Central memory CD4-positive, alpha-beta T cell (primary cell): ENCODE results near the gene AOC3.

Source experiments
- DNase-seq: peaks from one replicate; pipeline ENCODE4 v3.0.0; 2022
- total RNA-seq, 3 experiments: gene quantifications; one replicate each; lab custom pipeline; 2026; lab: John Stamatoyannopoulos, UW

Gene AOC3
- total RNA-seq, result 0.71 to 1.4 (median 1.2) reads per million in 3 experiments

- DNase-seq, result no peak
Observed at GRCh38 chr17:42850954-42851353, at the start of gene AOC3. Gene AOC3 (plus strand): TSS chr17:42851199. CDS start chr17:42851344, 145 bp downstream.

- DNase-seq, result no peak
Observed at GRCh38 chr17:42803074-42803883, 47.7 kb upstream of the AOC3 start.

- DNase-seq, result no peak
Observed at GRCh38 chr17:42804918-42805367, 46.1 kb upstream of the AOC3 start.

- no peak for DNase-seq
Observed at GRCh38 chr17:42806249-42806648, 44.8 kb upstream of the AOC3 start.

GRCh38 chr17:42809250-42809649 is 41.7 kb upstream of the AOC3 start:
- DNase-seq, result no peak

GRCh38 chr17:42814633-42815399 is 36.2 kb upstream of the AOC3 start:
- no peak for DNase-seq

- no peak for DNase-seq
Observed at GRCh38 chr17:42817866-42818265, 33.1 kb upstream of the AOC3 start.

- no peak for DNase-seq
Observed at GRCh38 chr17:42818379-42818778, 32.6 kb upstream of the AOC3 start.

- peak; percentile 34 for DNase-seq
Observed at GRCh38 chr17:42819939-42820535, 31.0 kb upstream of the AOC3 start.

- no peak for DNase-seq
Observed at GRCh38 chr17:42821176-42821575, 29.8 kb upstream of the AOC3 start.

GRCh38 chr17:42827472-42827871 is 23.5 kb upstream of the AOC3 start:
- no peak for DNase-seq

- no peak for DNase-seq
Observed at GRCh38 chr17:42830971-42831370, 20.0 kb upstream of the AOC3 start.

- DNase-seq, result no peak
Observed at GRCh38 chr17:42832213-42832933, 18.6 kb upstream of the AOC3 start.

- peak; percentile 87 for DNase-seq
Observed at GRCh38 chr17:42832934-42833766, 17.8 kb upstream of the AOC3 start, which contains the start of gene PSME3. Gene PSME3 (plus strand): TSS chr17:42833397. CDS start chr17:42833632, 235 bp downstream.

GRCh38 chr17:42833767-42834422 is 17.1 kb upstream of the AOC3 start:
- no peak for DNase-seq

GRCh38 chr17:42835732-42836131 is 15.3 kb upstream of the AOC3 start:
- DNase-seq, result no peak

GRCh38 chr17:42841975-42842685 is 8.9 kb upstream of the AOC3 start:
- DNase-seq, result no peak

GRCh38 chr17:42843358-42843934 is 7.6 kb upstream of the AOC3 start:
- DNase-seq, result no peak

- DNase-seq, result no peak
Observed at GRCh38 chr17:42844271-42844670, 6.7 kb upstream of the AOC3 start, which contains the start of gene AOC2. Gene AOC2 (plus strand): TSS chr17:42844580. CDS start chr17:42844627, 47 bp downstream.
